GM12892 (cell line): Measurements from ENCODE around the gene ZFYVE19.

ENCODE experiments used
- DNase-seq: peaks from one replicate; pipeline ENCODE4 v3.0.0; 2011; ENCODE audit not compliant: insufficient read length
- FAIRE-seq: peaks from 2 replicates; lab custom pipeline; 2011; peaks lifted over from hg19 to GRCh38; lab: Jason Lieb, UNC
- POLR2A ChIP-seq: IDR thresholded peaks from 2 replicates; pipeline ENCODE4 v1.6.1; 2011; ENCODE audit warnings: low read depth, low read length, control low read depth
- POLR2AphosphoS5 ChIP-seq: IDR thresholded peaks from 2 replicates; pipeline ENCODE4 v1.6.1; 2011; ENCODE audit warnings: low read depth, low read length, control low read depth
- TAF1 ChIP-seq: IDR thresholded peaks from 2 replicates; pipeline ENCODE4 v1.6.1; 2011; ENCODE audit warnings: low read depth, mild to moderate bottlenecking, control low read depth, low read length, borderline replicate concordance

ZFYVE19 gene

DNA sequence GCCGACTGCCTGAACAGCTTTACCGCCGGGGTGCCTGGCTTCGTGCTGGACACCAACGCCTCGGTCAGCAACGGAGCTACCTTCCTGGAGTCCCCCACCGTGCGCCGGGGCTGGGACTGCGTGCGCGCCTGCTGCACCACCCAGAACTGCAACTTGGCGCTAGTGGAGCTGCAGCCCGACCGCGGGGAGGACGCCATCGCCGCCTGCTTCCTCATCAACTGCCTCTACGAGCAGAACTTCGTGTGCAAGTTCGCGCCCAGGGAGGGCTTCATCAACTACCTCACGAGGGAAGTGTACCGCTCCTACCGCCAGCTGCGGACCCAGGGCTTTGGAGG, 37.8 kb downstream of the ZFYVE19 start:
- DNase-seq (no peak), FAIRE-seq (no peak)
- no peak for TF ChIP-seq TAF1
- TF ChIP-seq POLR2AphosphoS5: no peak
- no peak for TF ChIP-seq POLR2A

DNA sequence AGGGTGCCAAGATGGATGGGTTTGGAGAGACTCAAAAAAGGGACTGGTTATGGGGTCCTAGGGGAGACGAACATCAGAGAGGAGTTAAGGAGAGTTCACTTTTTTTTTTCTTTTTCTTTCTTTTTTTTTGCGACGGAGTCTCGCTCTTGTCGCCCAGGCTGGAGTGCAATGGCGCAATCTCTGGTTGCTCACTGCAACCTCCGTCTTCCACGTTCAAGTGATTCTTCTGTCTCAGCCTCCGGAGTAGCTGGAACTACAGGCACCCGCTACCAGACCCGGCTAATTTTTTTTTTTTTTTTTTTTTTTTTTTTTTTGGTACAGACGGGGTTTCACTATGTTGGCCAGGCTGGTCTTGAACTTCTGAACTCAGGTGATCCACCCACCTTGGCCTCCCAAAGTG, 38.1 kb downstream of the ZFYVE19 start:
- FAIRE-seq: no peak
- DNase-seq: no peak
- TF ChIP-seq POLR2A (no peak), TAF1 (no peak), POLR2AphosphoS5 (no peak)

DNA sequence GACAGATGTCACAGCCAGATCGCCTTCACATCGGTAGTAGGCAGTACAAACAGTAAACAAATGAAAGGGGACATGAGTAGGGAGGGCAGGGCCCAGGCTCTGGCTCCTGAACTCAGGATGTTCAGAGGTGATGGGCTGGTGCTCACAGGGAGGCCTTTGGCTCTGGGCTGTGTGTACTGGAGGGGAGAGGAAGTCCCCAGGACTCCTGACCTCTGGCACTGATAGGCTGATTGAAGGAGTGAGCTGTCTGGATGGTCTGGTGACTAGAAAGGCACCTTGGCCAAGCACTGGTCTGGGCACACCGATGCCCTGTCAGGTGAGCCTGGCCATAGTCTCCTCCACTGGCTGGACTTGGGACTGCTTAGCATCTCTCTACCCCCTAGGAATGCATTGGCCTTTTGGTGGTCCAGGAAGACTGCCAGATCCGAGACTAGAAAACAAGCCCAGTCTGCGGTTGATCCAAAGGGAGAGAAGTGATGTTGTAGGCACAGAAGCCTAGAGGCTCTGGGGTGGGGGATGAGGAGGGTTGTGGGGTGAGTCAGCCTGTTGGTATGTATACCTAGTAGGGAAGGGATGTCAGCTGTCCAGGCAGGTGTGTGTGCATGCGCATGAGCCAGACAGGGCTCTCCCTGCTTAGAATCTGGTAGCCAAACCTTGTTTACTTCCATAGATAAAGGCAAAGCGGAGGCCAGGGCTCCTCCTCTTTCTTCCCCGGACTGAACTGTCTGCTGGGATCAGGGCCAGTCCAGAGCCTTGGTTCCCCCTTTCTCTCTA, 38.8 kb downstream of the ZFYVE19 start:
- no peak for TF ChIP-seq POLR2A
- no peak for TF ChIP-seq POLR2AphosphoS5
- no peak for TF ChIP-seq TAF1
- FAIRE-seq (no peak), DNase-seq (no peak)

DNA sequence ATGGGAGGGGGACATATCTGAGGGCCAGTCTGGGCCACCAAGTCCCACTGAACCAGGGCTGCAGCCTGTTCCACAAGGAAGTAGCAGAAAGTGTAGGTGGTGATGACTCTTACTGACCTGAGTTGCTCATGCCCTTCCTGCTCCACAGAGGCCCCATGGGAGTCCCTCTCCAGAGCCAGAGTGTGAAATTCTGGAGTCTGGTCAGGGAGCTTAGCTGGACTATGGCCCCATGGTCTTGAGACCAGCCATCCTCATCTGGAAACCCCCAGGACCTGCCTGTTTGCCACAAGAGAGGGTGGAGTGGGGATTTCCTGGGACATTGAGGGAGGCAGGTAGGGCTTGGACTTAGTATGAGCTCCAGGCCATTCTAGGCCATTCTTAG, 39.9 kb downstream of the ZFYVE19 start:
- FAIRE-seq (peak; percentile 64), DNase-seq (no peak)
- TF ChIP-seq TAF1 (no peak), POLR2AphosphoS5 (no peak)

DNA sequence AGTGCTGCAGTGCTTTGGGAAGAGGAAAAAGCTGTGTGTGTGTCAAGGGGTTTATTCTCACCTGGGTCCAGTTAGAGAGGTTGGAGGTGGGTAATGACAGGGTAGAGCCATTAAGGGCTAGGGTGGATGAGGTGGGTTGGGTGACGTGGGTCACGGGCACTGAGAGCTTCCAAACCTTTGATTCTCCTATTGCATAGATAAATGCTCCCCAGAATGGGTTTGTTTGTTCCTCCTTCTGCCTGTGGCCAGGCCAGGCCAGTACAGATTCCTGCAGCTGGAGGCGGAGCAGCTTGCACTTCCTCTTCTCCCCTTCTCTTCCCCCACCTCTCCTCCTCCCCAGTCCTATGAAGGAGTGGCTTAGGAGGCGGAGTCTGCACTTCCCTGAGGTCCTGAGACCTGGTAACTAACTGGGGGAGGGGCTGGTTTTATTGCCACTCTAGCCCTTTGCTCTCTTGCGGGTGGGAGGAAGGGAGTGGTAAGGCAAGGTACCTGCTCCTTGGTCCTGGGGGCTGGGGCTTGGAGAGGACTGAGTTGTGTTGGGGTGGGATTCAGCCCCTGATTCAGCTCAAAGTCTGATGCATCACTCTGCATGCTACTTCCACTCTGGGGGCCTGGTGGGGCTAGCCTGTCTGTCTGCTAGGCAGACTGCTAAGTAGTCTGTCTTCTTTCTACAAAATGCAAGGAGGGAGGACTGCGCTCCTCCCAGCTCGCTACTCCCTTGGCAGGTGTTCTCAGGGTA, 40.5 kb downstream of the ZFYVE19 start:
- DNase-seq (no peak), FAIRE-seq (peak; percentile 38)

DNA sequence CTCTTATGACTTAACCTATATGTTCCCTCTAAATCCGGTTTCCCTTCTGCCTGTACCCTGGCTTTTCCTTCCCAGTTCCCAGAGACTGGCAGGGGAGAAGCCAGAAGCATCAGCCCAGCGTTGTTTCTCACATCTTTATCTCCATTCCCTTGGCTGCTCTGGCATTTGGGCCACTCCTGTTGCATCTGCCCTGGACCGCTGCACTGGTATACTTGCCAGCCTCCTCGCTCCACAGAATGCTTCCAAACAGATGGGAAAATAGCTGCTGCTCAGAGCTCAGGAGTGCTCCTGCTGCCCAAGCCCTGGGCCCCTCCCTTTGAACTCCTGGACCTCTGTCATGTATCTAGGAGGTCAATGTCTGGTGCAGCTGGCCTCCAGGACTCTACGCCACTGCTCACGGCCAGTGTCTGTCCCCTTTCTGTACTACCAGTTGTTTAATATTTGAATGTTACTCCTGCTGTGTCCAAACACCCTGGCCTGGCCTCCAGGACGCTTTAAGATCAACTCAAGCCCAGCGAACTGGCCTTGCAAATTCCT, 43.8 kb downstream of the ZFYVE19 start:
- TF ChIP-seq TAF1 (no peak), POLR2AphosphoS5 (no peak), POLR2A (no peak)
- DNase-seq (no peak), FAIRE-seq (no peak)

More for the DNA sequence above, 40.5 kb downstream of the ZFYVE19 start:
- no peak for TF ChIP-seq POLR2AphosphoS5
- 0 out of 2 replicates have a peak, but pooled peaks have one; percentile 15 for TF ChIP-seq TAF1
- no peak for TF ChIP-seq POLR2A

DNA sequence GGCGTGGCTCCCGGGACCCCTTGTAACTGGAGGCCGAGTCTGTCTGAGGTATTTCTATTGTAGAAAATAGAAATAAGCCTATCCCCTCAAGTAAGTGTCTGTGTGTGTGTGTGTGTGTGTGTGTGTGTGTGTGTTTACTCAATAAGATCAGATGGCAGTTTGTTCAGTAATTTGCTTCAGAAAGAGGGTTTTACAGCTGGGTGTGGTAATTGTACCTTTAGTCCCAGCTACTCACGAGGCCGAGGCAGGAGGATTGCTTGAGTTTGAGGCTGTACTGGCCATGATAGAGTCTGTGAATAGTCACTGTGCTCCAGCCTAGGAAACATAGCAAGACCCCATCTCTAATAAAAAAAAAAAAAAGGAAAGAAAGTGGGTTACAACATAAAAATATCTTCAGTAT, 45.6 kb downstream of the ZFYVE19 start:
- FAIRE-seq (no peak), DNase-seq (no peak)
- TF ChIP-seq POLR2A (no peak), TAF1 (no peak), POLR2AphosphoS5 (no peak)

DNA sequence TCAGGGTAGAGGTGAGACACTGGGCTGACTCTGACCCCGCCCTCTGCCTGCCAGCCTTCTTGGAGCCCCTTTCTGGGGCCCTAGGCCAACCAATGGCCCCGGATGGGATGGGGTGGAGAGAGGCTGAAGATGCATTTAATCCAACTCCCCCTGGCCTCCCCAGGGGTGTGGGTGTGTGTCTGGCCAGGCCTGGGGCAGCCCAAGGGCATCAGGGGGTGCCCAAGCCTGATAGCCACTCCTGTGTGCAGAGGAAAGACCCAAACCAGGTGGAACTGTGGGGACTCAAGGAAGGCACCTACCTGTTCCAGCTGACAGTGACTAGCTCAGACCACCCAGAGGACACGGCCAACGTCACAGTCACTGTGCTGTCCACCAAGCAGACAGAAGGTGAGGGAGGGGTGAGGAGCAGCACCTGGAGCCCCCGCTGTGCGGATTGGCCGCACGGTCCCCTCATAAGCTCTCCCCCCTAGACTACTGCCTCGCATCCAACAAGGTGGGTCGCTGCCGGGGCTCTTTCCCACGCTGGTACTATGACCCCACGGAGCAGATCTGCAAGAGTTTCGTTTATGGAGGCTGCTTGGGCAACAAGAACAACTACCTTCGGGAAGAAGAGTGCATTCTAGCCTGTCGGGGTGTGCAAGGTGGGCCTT, 46.5 kb downstream of the ZFYVE19 start:
- TF ChIP-seq POLR2A (no peak), POLR2AphosphoS5 (no peak), TAF1 (no peak)
- DNase-seq (no peak), FAIRE-seq (no peak)

DNA sequence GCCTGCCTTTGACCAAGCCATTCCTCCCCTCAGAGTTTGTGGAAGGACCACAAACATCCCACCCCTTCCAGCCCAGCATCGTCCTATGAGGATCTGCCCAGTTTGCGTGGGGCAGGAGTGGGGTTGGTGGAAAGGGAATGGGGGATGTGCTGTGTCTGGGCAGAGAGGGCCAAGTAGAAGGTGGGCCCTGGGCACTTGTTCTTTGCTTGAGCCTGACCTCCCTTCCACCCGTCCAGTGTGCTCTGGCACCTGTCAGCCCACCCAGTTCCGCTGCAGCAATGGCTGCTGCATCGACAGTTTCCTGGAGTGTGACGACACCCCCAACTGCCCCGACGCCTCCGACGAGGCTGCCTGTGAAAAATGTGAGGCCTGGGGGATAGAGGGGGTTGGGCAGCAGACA, 47.3 kb downstream of the ZFYVE19 start:
- DNase-seq (no peak), FAIRE-seq (no peak)
- TF ChIP-seq POLR2A (no peak), POLR2AphosphoS5 (no peak)

DNA sequence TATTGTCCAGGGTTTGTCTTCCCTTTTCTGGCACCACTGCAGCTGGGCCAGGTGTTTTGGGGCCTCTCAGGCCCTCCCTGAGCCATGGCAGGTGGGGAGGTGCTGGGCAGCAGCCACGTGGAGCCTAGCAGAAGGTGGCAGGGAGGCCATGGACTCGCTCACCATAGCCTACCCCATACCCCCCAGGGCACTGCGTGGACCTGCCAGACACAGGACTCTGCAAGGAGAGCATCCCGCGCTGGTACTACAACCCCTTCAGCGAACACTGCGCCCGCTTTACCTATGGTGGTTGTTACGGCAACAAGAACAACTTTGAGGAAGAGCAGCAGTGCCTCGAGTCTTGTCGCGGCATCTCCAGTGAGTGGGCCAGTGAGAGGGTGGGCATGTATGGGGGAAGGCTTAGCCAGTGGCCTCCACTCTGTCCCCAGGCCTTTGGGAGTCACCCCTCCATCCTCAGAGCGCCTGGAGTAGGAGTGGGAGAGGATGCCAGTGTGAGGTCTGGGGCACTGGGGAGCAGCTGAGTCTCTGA, 48.9 kb downstream of the ZFYVE19 start:
- FAIRE-seq (no peak), DNase-seq (no peak)
- no peak for TF ChIP-seq TAF1
- TF ChIP-seq POLR2A: no peak
- TF ChIP-seq POLR2AphosphoS5: no peak

DNA sequence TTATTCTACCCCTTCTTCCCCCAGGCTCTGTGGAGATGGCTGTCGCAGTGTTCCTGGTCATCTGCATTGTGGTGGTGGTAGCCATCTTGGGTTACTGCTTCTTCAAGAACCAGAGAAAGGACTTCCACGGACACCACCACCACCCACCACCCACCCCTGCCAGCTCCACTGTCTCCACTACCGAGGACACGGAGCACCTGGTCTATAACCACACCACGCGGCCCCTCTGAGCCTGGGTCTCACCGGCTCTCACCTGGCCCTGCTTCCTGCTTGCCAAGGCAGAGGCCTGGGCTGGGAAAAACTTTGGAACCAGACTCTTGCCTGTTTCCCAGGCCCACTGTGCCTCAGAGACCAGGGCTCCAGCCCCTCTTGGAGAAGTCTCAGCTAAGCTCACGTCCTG, 49.9 kb downstream of the ZFYVE19 start:
- TF ChIP-seq POLR2A (no peak), POLR2AphosphoS5 (no peak), TAF1 (no peak)
- no peak for DNase-seq
- FAIRE-seq: no peak

DNA sequence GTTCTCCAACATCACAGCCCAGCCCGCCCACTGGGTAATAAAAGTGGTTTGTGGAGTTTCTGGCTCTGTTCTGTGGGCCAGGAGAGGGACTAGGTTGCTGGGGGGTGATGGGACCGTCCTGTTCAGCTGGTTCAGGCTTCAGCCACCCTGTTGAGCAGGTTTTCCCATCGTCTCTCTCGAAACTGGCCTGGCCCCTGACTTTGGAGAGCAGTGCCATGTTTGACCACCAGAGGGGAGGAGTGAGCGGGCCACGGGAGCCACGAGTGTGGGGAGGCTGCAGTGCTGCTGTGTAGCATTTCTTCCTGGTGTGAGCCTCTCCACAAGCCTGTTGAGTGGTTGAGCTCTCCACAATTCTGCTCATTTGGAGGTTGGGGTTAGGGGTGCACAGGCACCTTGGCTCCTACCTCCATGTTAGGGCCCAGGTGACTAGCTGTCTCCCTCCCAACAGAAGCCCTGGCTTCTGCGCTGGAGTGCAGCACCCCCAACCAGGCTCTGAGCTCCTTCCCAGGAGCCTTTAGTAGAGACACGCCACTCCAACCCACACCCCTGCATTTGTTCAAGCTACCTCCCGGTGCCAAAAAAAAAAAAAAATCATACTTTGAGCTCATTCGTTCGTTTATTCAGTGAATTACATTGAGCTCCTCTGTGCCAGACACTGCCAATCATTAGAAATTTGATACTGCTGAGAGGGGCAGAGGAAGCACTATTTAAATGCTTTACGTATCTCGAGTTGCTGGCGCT, 50.9 kb downstream of the ZFYVE19 start:
- TF ChIP-seq TAF1: no peak
- no peak for TF ChIP-seq POLR2A
- no peak for TF ChIP-seq POLR2AphosphoS5
- FAIRE-seq: peak; percentile 95
- DNase-seq: peak; percentile 85
